CD4-positive, alpha-beta T cell treated with Interleukin-15 for 4 hours (primary cell): ENCODE measurements around the gene PORCN.

Experiments used
- DNase-seq: peaks from one replicate; pipeline ENCODE4 v3.0.0-alpha.2; 2020; ENCODE audit warnings: low spot score

PORCN gene

DNA sequence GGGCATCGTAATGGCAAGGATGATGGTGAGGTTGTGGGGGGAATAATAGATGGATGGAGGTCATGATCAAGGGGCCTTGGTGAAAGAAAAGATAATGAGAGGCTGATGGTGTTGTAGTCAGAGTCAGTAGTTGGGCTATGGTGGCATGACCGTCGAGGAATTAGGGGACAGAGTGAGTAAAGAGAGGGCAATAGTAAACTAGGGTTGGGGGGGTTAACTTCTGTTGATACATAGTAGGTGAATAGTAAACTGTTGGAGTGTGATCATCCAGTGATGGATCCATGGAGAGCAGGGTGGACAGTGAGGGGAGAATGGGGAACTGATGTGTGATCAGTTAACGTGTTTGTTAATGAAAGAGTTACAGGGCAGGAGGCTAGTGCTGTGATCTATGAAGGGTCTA lies 31.9 kb upstream of the PORCN start:
- no peak for DNase-seq

DNA sequence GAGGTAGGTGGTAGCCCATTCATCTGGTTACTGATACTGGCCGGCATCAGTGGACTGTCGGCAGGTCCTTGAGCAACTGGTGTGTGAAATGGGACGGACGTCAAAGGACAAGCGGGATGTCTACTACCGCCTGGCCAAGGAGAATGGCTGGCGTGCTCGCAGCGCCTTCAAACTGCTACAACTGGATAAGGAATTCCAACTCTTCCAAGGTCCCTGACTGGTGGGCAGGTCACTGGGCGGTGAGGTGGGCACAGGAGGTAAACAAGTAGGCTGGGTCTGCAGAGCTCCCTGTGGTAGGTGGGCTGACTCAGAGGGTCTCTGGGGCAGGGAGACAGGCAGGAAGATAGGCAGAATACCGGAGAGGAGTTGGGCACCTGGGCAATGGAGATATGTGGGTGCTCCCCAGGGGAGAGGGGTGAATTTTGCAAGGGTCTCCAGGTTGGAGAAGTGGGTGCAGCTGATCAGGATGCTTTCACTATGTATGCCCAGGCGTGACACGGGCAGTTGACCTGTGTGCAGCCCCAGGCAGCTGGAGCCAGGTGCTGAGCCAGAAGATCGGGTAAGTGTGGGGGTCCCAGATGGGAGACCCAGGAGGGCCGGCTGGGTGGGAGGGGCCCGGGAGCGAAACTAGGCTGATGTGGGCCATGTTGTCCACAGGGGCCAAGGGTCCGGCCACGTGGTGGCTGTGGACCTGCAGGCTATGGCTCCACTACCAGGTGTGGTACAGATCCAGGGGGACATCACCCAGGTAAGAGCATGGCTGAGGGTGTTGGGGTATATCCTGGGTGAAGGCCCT lies 30.6 kb upstream of the PORCN start:
- DNase-seq, result no peak

- DNase-seq, result no peak
These were observed 30.0 kb upstream of the PORCN start for GRCh38 chrX:48478806-48479205.

- no peak for DNase-seq
These were observed 28.6 kb upstream of the PORCN start for GRCh38 chrX:48480142-48480541.

DNA sequence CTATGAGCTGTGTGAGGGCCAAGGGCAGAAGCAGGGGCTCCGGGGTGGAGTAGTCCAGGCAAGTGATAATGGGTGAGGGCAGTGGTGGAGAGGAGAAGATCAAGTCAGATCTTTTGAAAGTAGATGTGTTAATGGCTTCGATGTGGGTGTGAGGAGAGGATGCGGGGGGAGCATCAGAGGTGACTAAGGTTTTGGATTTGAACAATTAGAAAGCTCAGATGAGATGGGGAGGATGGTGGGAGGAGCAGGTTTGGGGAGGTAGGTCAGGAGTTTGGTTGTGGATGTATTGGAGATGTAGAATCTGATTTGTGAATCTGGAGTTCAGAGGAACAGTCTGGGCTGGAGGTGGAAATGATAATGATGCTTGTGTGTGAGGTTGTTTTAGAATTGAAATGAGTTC lies 28.2 kb upstream of the PORCN start:
- DNase-seq, result no peak

DNA sequence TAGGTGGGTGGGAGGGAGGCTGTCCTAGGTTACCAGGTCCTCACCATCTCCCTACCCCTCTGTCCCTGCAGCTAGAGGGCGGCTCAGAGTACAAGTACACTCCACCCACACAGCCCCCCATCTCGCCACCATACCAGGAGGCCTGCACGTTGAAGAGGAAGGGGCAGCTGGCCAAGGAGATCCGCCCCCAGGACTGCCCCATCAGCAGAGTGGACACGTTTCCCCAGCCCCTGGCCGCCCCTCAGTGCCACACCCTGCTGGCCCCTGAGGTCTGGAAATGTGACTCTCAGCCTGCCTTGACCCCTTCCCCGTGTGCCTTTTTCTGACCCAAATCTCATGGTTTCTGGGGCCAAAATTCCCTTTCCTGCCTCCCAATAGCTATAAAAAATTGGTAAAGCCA lies 26.3 kb upstream of the PORCN start:
- DNase-seq, result no peak

- no peak for DNase-seq
These were observed 21.4 kb upstream of the PORCN start for GRCh38 chrX:48487362-48487798.

GRCh38 chrX:48488034-48488433 lies 20.8 kb upstream of the PORCN start:
- no peak for DNase-seq

DNA sequence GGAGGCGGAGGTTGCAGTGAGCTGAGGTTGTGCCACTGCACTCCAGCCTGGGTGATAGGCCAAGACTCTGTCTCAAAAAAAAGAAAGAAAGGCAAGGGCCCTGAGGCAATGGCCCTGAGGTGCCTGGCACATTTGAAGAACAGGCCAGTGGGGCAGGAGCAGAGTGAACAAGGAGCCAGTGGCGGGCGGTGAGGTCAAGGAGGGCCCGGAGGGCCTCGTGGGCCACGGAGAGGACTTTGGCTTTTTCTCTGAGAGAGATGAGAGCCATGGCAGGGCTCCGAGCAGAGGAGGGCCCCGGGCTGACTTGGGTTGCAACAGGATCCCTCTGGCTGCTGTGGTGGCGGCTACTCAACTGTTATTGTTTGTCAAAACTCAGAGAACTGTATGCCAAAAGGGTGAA lies 19.5 kb upstream of the PORCN start:
- no peak for DNase-seq

- no peak for DNase-seq
These were observed 18.9 kb upstream of the PORCN start for GRCh38 chrX:48489892-48490291.

- no peak for DNase-seq
These were observed 18.1 kb upstream of the PORCN start for GRCh38 chrX:48490661-48491060.

- DNase-seq, result no peak
These were observed 17.0 kb upstream of the PORCN start for GRCh38 chrX:48491809-48492208.

GRCh38 chrX:48492293-48492910 lies 16.4 kb upstream of the PORCN start:
- DNase-seq, result no peak

- no peak for DNase-seq
These were observed 14.9 kb upstream of the PORCN start for GRCh38 chrX:48493890-48494364.

DNA sequence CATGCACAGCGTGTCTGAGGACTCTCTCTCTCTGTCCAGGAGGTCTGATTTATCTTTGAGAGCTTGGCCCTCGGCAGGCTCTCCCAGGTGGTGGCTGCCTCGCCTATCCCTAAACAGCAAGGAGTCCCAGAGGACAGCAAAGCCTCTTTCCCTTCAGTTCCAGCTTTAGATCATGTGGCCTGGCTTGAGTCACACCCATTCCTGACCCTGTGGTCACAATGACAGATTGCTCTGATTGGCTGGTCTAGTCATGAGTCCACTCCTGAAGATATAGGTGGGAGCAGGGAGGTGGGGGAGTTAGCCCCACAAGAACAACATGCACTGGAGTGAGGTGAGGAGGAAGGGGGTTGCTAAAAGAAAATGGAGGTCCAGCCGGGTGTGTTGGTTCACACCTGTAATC lies 12.1 kb upstream of the PORCN start:
- no peak for DNase-seq

DNA sequence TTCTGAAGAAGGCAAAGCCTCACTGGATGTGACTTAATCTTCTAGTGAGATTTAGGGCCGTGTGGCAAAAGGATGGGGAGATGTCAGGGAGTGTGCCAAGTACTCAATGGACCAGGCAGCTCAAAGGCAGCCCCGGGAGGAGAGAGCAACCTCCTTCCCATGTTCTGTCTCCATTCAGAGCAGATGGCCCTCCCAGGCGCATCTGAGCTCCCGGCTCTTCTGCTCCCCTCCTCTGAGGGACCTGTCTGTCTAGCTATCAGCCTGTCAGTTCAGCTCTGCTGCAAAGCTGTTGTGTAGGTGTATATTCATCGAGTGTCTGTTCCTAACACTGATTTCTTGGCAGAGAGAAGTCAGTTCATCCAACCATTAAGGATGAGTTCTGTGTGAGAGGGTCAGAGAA lies 10.9 kb upstream of the PORCN start:
- no peak for DNase-seq

DNA sequence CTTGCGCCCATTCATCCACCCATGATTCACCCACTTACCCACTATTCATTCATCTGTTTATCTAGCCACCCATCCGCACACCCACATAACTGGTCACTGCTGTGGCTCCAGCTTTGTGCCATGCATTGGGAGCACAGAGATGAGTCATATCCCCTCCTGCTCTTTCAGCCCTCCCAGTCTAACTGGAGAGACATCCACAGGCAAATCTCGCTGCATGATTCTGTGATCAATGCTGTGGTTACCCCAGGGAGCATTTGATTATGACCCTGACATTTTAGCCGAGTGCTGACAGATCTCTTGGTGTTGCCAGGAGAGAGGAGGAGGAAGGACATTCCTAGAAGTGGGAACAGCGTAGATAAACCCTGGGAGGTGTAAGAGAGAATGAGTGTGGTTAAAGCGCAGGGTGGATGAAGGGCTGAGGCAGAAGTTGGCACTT lies 10.4 kb upstream of the PORCN start:
- no peak for DNase-seq

- DNase-seq, result no peak
These were observed 4.5 kb upstream of the PORCN start for GRCh38 chrX:48504261-48504660.

DNA sequence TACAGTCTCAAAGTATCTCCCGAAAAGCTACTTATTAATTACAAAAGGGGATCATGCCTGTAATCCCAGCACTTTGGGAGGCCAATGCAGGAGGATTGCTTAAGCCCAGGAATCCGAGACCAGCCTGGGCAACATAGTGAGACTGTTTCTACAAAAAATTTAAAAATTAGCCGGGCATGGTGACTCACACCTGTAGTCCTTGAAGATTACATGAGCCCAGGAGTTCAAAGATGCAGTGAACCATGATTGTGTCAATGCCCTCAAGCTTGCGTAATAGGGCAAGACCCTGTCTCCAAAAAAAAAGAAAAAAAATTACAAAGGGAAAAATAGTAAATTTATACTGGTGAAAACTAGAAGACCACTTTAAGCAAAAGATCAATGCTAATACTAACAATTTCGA lies 3.3 kb upstream of the PORCN start:
- DNase-seq, result no peak

GRCh38 chrX:48507246-48507645 lies 1.5 kb upstream of the PORCN start:
- DNase-seq, result no peak

DNA sequence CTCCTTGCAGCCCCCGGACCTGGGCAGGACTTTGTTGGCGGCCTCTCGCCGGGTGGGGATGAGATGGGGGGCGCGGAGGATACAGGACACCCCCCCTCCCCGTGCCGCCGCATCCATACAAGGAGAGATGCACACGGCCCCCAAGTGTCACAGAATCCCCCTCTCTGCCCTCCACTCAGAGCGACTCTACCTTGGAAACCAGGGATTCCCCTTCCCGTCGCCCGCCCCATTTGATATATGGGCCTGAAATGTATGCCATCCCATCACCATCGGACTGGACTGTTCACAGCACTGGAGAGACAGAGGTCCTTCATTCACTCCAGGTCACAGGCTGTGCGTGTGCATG lies 426 bp downstream of the PORCN start:
- DNase-seq, result peak; percentile 3

- DNase-seq, result no peak
These were observed 827 bp downstream of the PORCN start for GRCh38 chrX:48509619-48510018.

- no peak for DNase-seq
These were observed 2.8 kb downstream of the PORCN start for GRCh38 chrX:48511560-48511959.
